Liver (tissue), 3 donors: ENCODE data around the gene NMRAL1.

Source experiments
- CTCF ChIP-seq: fragments of 150-350 bp; IDR thresholded peaks from 2 replicates; pipeline ENCODE4 v1.5.1; 2017; ENCODE audit warnings: improper control_type of control experiment, low read depth, low read length; ENCODE audit not compliant: missing input control
- FOXA1 ChIP-seq: IDR thresholded peaks from 2 replicates; pipeline ENCODE4 v1.6.1; 2016; ENCODE audit warnings: antibody characterized with exemption
- GABPA ChIP-seq, 2 donors: IDR thresholded peaks in 1 of 2; conservative IDR thresholded peaks in 1 of 2; 2 replicates each; pipeline ENCODE4 v1.6.1; 2016; ENCODE audit warnings: antibody characterized with exemption in 2 of 2, mild to moderate bottlenecking in 1 of 2, moderate library complexity in 1 of 2
- HNF4A ChIP-seq, 2 donors: conservative IDR thresholded peaks; 2 replicates each; pipeline ENCODE4 v1.6.1; 2016; ENCODE audit warnings: antibody characterized with exemption in 2 of 2, mild to moderate bottlenecking in 2 of 2
- TAF1 ChIP-seq: conservative IDR thresholded peaks from 2 replicates; pipeline ENCODE4 v1.6.1; 2016; ENCODE audit warnings: antibody characterized with exemption, mild to moderate bottlenecking
- YY1 ChIP-seq: IDR thresholded peaks from 2 replicates; pipeline ENCODE4 v1.6.1; 2016; ENCODE audit warnings: antibody characterized with exemption, mild to moderate bottlenecking
- ZBTB33 ChIP-seq: IDR thresholded peaks from 2 replicates; pipeline ENCODE4 v1.6.1; 2016; ENCODE audit warnings: antibody characterized with exemption
- donor health status: healthy.
- donor health status: healthy.

GRCh38 chr16:4454623-4455022 lies 19.8 kb downstream of the NMRAL1 start:
- TF ChIP-seq TAF1 (no peak), FOXA1 (no peak), CTCF (no peak), YY1 (no peak), GABPA (IDR thresholded peaks at IDR 0.05 in 1 of 2, conservative IDR thresholded peaks at IDR 0.05 in 1 of 2) (no peak), HNF4A (conservative IDR thresholded peaks at IDR 0.05) (no peak), ZBTB33 (no peak)
